ENCODE measurements around the gene ATG7.

GRCh38 chr3:11437506-11437905, 165.3 kb downstream of the ATG7 start:
- no peak for TF ChIP-seq CTCF (IDR thresholded peaks at IDR 0.05)
- no peak for TF ChIP-seq POLR2A (IDR thresholded peaks at IDR 0.05)
